GM18502 (cell line): ENCODE data around the gene PSG11.
"Not testable (repeated sequence)": the region's sequence is repeated elsewhere in the genome, so short reads cannot be mapped to it uniquely, and the experiment has no call there.

ENCODE experiments used
- ATAC-seq: cut with Tn5 transposase; IDR thresholded peaks from one replicate; pipeline ENCODE4 v1.9.1; 2021; ENCODE audit warnings: mild to moderate bottlenecking; ENCODE audit not compliant: unreplicated experiment, poor library complexity

PSG11 gene

DNA sequence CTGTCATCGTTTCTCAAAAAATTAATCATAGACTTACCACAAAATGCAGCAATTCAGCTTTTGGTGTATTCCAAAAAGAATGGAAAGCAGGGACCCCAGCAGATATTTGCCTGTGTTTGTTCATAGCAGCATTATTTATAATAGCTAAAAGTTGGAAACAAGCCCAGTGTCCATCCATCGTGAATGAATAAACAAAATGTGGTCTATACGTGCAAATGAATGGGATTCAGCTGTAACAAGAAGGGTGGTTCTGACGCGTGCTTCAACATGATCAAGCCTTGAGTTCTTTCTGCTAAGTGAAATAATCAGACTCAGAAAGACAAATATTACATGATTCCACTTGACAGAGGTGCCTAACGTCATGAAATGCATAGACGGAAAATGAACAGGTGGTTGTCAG is 36.4 kb downstream of the PSG11 start:
- no peak for ATAC-seq

DNA sequence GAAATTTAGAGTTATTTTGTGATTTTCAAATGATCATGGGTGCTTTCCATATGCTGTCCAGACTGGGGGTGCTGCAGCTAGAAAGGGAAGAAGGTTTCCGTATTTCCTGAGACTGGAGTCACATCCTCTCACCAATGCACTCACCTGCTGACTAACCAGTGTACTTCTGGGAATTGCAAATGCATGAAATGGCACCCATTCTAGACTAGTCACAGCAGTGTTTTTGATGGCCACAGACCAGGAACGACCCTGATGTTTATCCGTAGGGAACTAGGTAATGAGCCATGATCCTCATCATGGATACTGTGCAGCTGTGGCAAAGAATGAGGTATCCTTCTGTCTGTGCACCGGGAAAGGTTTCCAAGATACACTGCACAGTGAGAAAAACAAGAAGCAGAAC is 37.1 kb downstream of the PSG11 start:
- not testable (repeated sequence) for ATAC-seq

DNA sequence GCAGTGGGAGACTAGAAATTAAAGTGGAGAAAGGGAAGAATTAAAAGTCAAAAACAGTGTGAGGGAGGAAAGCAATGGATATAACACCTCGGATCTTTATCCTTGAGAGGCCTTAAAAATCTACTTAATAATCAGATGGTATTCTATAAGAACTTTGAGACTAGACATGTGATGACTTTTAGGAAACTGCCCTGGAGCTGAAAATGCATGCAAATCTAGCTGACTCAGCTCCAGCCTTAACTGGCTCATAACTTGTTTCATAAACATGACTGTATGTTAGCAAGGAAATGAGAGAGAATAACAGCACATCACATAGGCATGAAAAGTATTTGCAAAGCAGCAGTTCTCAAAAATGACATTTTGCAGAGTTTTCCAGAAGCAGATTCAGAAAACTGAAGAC is 38.1 kb downstream of the PSG11 start:
- not testable (repeated sequence) for ATAC-seq

DNA sequence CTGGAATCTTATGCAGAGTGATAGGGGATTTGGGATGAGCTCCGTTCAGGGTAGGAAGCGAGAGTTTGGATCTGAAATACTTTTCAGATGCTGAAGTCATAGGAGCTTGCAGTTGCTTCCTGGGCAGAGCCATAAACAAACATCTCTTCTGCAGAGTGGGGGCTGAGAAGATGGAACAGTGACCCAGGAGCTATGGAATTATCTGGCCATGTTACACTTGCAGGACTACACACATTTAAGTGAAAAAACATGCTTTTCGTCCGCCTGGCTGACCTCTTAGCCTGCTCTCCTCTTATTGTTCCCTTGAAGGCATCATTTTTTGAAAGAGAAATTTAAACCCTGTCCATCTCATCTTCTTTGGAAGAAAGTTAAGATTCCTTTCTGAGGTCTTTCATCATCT is 40.7 kb downstream of the PSG11 start:
- ATAC-seq, result no peak

DNA sequence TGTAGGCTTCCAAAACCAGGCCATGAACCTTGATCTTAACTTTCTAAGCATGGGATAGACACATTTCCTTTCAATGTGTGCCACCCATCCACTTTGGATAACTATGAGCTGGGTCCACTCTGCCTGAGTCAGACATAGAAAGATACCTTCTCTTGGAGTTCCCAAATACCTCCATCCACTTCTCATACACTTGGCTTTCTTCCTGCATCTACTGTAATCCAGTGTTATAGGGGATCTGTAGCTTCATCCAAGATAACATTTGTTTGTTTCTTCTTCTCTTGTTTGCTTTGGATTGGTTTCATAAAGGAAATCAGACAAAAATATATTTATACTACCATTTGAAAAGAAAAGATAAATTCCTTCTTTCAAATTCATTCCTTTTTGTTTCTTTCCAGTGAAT is 44.2 kb downstream of the PSG11 start:
- not testable (repeated sequence) for ATAC-seq

DNA sequence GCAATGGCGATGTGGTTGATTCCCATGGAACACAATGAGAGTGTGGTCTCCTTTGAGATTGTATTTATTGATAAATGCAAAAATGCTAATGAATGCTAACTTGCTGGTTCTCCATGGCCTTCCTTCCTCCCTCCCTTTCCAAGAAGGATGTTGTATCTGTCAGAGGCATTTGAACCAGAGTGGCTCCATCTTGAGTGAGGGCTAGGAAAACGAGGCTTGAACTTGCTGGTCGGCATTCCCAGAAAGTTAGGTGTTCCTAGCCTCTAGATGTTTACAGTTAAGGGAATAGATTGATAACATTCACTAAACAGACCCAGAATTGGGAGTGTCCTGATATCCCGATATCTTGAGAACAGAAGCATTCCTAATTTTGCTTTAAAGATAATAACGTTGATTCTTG is 54.8 kb downstream of the PSG11 start:
- not testable (repeated sequence) for ATAC-seq

DNA sequence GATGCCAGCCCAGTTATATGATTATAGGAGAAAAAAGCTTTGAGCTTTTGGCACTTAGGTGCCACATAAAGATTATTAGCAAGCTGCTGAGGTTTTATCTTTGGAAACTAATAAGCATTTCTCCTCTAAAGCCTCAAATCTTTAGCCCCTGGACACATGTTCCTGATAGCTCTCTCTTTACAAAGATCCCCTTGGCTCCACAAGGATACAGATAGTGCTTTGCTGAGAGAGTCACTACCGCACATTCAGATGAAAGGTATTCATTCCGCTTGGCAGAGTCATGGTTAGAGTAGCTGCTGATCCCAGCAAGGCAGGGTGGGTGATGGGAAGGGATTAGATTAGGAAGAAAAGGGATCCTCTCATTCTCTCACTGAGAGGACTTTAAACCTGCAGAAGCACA is 61.1 kb downstream of the PSG11 start:
- ATAC-seq, result no peak

DNA sequence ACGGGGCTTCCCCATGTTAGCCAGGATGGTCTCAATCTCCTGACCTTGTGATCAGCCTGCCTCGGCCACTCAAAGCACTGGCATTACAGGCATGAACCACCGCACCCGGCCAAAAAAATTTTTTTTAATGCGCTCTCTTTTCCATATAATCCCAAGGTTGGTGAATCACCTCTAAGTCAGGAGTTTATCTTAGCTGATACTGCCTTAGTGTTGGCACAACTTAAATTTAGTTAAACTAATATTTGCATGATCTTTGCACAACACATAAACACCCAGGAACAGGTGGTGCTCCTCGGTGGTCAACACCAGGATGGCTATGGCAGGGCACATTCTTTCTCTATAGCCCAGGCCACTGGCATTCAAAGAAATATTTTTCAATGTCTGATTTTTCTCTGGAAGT is 65.2 kb downstream of the PSG11 start:
- no peak for ATAC-seq
